Urinary bladder (tissue), 4 donors: ENCODE data around the gene COPG1. TPM values are rescaled to one million over a fixed set of nuclear protein-coding genes. Genes with fewer than 3 reads are reported as not detected.
"Not testable (repeated sequence)": the region's sequence is repeated elsewhere in the genome, so short reads cannot be mapped to it uniquely, and the experiment has no call there.

Experiments used
- DNase-seq: peaks from one replicate; pipeline ENCODE4 v3.0.0-alpha.2; 2015; ENCODE audit errors: extremely low spot score
- H3K27ac ChIP-seq: one replicate; pipeline ENCODE4 v1.5.1; 2013; ENCODE audit warnings: low read depth, mild to moderate bottlenecking, moderate library complexity
- H3K36me3 ChIP-seq: one replicate; pipeline ENCODE4 v1.6.1; 2013; ENCODE audit warnings: mild to moderate bottlenecking, moderate library complexity; ENCODE audit not compliant: insufficient read depth
- H3K4me1 ChIP-seq: one replicate; pipeline ENCODE4 v1.6.1; 2013; ENCODE audit warnings: mild to moderate bottlenecking, moderate library complexity; ENCODE audit not compliant: insufficient read depth
- H3K4me3 ChIP-seq: one replicate; pipeline ENCODE4 v1.5.1; 2013; ENCODE audit warnings: low read depth, low read length
- WGBS: extraction: QIAGEN DNeasy Blood & Tissue Kit; methylation state at CpG from one replicate; pipeline ENCODE4 v1.1.7; 2013; 5-methylcytosine and 5-hydroxymethylcytosine counted together
- polyA plus RNA-seq: library from polyadenylated mRNA; stranded (reverse); fragments of 200-250 nt; gene quantifications from one replicate; pipeline ENCODE4 v1.2.3, GENCODE V29; 2013
- total RNA-seq: library from RNA; depleted of rRNA; stranded (reverse); fragments of >200 nt; gene quantifications from one replicate; pipeline ENCODE4 v1.2.3, GENCODE V29; 2014
- donor health status: healthy with polysubstance abuse.
- donor health status: healthy.

Gene COPG1
- total and polyA plus RNA-seq, 2 donors: 66.5 to 127 TPM

- Histone ChIP-seq H3K36me3 (no peaks in the 10 kb centered on the region), H3K4me1 (no peaks in the 10 kb centered on the region), H3K4me3 (no peak overlapping the region), H3K27ac (no peak overlapping the region)
- WGBS: 73% methylated on average over 7 of the region's 7 CpGs
- no peak for DNase-seq
These were observed 18.9 kb upstream of the COPG1 start for GRCh38 chr3:129230311-129231019.

- no peaks in the 10 kb centered on the region for H3K4me1 ChIP-seq
- no peak overlapping the region for H3K4me3 ChIP-seq
- 79% methylated on average over 10 of the region's 10 CpGs for WGBS
- no peak overlapping the region for H3K27ac ChIP-seq
- DNase-seq: no peak
- no peaks in the 10 kb centered on the region for H3K36me3 ChIP-seq
These were observed 17.9 kb upstream of the COPG1 start for GRCh38 chr3:129231331-129232119.

- no peak overlapping the region for H3K4me3 ChIP-seq
- no peak overlapping the region for H3K27ac ChIP-seq
- no peak for DNase-seq
- 73% methylated on average over 4 of the region's 4 CpGs for WGBS
- H3K36me3 ChIP-seq: no peaks in the 10 kb centered on the region
- H3K4me1 ChIP-seq: no peaks in the 10 kb centered on the region
These were observed 15.9 kb upstream of the COPG1 start for GRCh38 chr3:129233538-129233937.

GRCh38 chr3:129234441-129234840 lies 15.0 kb upstream of the COPG1 start:
- DNase-seq: no peak
- 92% methylated on average over 3 of the region's 3 CpGs for WGBS
- H3K4me3 ChIP-seq: no peak overlapping the region
- no peak overlapping the region for H3K27ac ChIP-seq
- H3K4me1 ChIP-seq: no peaks in the 10 kb centered on the region
- no peaks in the 10 kb centered on the region for H3K36me3 ChIP-seq

- no peaks in the 10 kb centered on the region for H3K4me1 ChIP-seq
- WGBS: 94% methylated on average over 4 of the region's 4 CpGs
- no peak for DNase-seq
- no peak overlapping the region for H3K4me3 ChIP-seq
- H3K27ac ChIP-seq: no peak overlapping the region
- H3K36me3 ChIP-seq: no peaks in the 10 kb centered on the region
These were observed 14.0 kb upstream of the COPG1 start for GRCh38 chr3:129235344-129235917.

GRCh38 chr3:129238945-129239705 lies 10.3 kb upstream of the COPG1 start:
- H3K36me3 ChIP-seq: no peaks in the 10 kb centered on the region
- 84% methylated on average over 8 of the region's 8 CpGs for WGBS
- H3K4me3 ChIP-seq: no peak overlapping the region
- DNase-seq: no peak
- no peaks in the 10 kb centered on the region for H3K4me1 ChIP-seq
- H3K27ac ChIP-seq: no peak overlapping the region

- Histone ChIP-seq H3K4me1 (no peaks in the 10 kb centered on the region), H3K36me3 (no peaks in the 10 kb centered on the region), H3K27ac (no peak overlapping the region), H3K4me3 (no peak overlapping the region)
- DNase-seq: no peak
- 53% methylated on average over 6 of the region's 6 CpGs for WGBS
These were observed 9.4 kb upstream of the COPG1 start for GRCh38 chr3:129239991-129240390.

GRCh38 chr3:129240436-129240835 lies 9.0 kb upstream of the COPG1 start:
- no peaks in the 10 kb centered on the region for H3K36me3 ChIP-seq
- no peak overlapping the region for H3K4me3 ChIP-seq
- H3K4me1 ChIP-seq: no peaks in the 10 kb centered on the region
- no peak overlapping the region for H3K27ac ChIP-seq
- WGBS: 42% methylated on average over 3 of the region's 3 CpGs
- DNase-seq: no peak

GRCh38 chr3:129245141-129245540 lies 4.3 kb upstream of the COPG1 start:
- WGBS: 80% methylated on average over 5 of the region's 5 CpGs
- H3K4me3 ChIP-seq: no peak overlapping the region
- H3K4me1 ChIP-seq: no peaks in the 10 kb centered on the region
- no peak for DNase-seq
- no peak overlapping the region for H3K27ac ChIP-seq
- no peaks in the 10 kb centered on the region for H3K36me3 ChIP-seq

- H3K27ac ChIP-seq, H3K4me1 ChIP-seq, H3K36me3 ChIP-seq, H3K4me3 ChIP-seq: not testable (repeated sequence)
- WGBS: 15% methylated on average over 11 of the region's 11 CpGs
- DNase-seq: peak; percentile 73
These were observed 3.6 kb upstream of the COPG1 start for GRCh38 chr3:129245641-129246306.

- H3K36me3 ChIP-seq: no peaks in the 10 kb centered on the region
- H3K27ac ChIP-seq: no peak overlapping the region
- no peak overlapping the region for H3K4me3 ChIP-seq
- no peak for DNase-seq
- H3K4me1 ChIP-seq: peaks cover 2% of the 10 kb centered on the region
These were observed 2.8 kb upstream of the COPG1 start for GRCh38 chr3:129246636-129247035.

- H3K27ac ChIP-seq: no peak overlapping the region
- H3K4me1 ChIP-seq: peaks cover 2% of the 10 kb centered on the region
- no peak for DNase-seq
- peak overlapping the region; percentile 96 for H3K4me3 ChIP-seq
- no peaks in the 10 kb centered on the region for H3K36me3 ChIP-seq
- 53% methylated on average over 21 of the region's 21 CpGs for WGBS
These were observed 973 bp upstream of the COPG1 start for GRCh38 chr3:129248286-129248979.

- DNase-seq: no peak
- Histone ChIP-seq H3K4me1 (peaks cover 2% of the 10 kb centered on the region), H3K27ac (no peak overlapping the region), H3K4me3 (no peak overlapping the region), H3K36me3 (peaks cover 4% of the 10 kb centered on the region)
- WGBS: 95% methylated on average over 4 of the region's 4 CpGs
These were observed 3.3 kb downstream of the COPG1 start for GRCh38 chr3:129252748-129253147.
